ENCODE results near the gene GULP1.

DNA sequence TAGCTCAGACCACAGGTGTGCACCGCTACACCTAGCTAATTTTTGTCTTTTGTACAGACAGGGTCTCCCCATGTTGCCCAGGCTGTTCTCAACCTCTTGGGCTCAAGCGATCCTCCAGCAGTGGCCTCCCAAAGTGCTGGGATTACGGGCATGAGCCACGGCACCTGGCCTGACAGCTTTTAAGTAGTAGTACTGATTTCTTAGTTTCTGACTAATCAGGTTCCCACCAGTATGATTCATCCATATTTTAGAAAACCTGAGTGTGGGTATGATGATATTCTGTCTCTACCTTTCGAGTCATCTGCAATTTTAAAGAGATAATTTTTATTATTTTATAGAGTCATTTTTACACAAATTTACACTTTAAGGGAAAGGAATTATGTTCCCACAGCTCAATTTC lies 46.4 kb upstream of the GULP1 start:
- TF ChIP-seq POLR2A (IDR thresholded peaks at IDR 0.05; ENCODE audit: low read depth, low read length) (no peak), SMC3 (IDR thresholded peaks at IDR 0.05; ENCODE audit: borderline replicate concordance, low read length) (no peak), CHD1 (IDR thresholded peaks at IDR 0.05; ENCODE audit: low read depth, low read length) (no peak), JUND (IDR thresholded peaks at IDR 0.05; ENCODE audit: low read depth, low read length) (no peak), RAD51 (IDR thresholded peaks at IDR 0.05) (no peak), USF2 (IDR thresholded peaks at IDR 0.05; ENCODE audit: borderline replicate concordance, low read depth, low read length) (no peak), MTA3 (IDR thresholded peaks at IDR 0.05; ENCODE audit: borderline replicate concordance, low read length) (no peak), HDAC6 (IDR thresholded peaks at IDR 0.05; ENCODE audit: unreplicated experiment) (no peak), RELB (IDR thresholded peaks at IDR 0.05; ENCODE audit: low read depth) (no peak)
